ENCODE measurements around the gene DUS2.
"Not testable (repeated sequence)": the region's sequence is repeated elsewhere in the genome, so short reads cannot be mapped to it uniquely, and the experiment has no call there.

The DUS2 gene

GRCh38 chr16:68005211-68005610, 17.9 kb upstream of the DUS2 start:
- Histone ChIP-seq H3K36me3 (replicated peaks) (no peaks in the 10 kb centered on the region), H3K27me3 (replicated peaks) (no peaks in the 10 kb centered on the region), H3K4me3 (ENCODE audit: low read depth, low read length) (no peak overlapping the region), H3K27ac (no peak overlapping the region)
- no peak for TF ChIP-seq CTCF (IDR thresholded peaks at IDR 0.05; ENCODE audit: low read depth, low read length, missing control alignments)
- no peak for DNase-seq
- in situ Hi-C loops (cut with HindIII; ENCODE audit: low pct_ligation_motif_present, low sequenced_read_pairs) = no loop called here

GRCh38 chr16:68005786-68006286, 17.2 kb upstream of the DUS2 start:
- Histone ChIP-seq H3K36me3 (replicated peaks) (no peaks in the 10 kb centered on the region), H3K4me3 (ENCODE audit: low read depth, low read length) (no peak overlapping the region), H3K27ac (no peak overlapping the region), H3K27me3 (replicated peaks) (no peaks in the 10 kb centered on the region)
- no peak for TF ChIP-seq CTCF (IDR thresholded peaks at IDR 0.05; ENCODE audit: low read depth, low read length, missing control alignments)
- no peak for DNase-seq
- in situ Hi-C loops (cut with HindIII; ENCODE audit: low pct_ligation_motif_present, low sequenced_read_pairs) = no loop called here

- no peak overlapping the region for H3K27ac ChIP-seq
- no peaks in the 10 kb centered on the region for H3K36me3 ChIP-seq (replicated peaks)
- TF ChIP-seq CTCF (IDR thresholded peaks at IDR 0.05; ENCODE audit: low read depth, low read length, missing control alignments) = no peak
- no peaks in the 10 kb centered on the region for H3K27me3 ChIP-seq (replicated peaks)
- H3K4me3 ChIP-seq (ENCODE audit: low read depth, low read length) = no peak overlapping the region
- DNase-seq = no peak
- in situ Hi-C loops (cut with HindIII; ENCODE audit: low pct_ligation_motif_present, low sequenced_read_pairs) = no loop called here
Measured at GRCh38 chr16:68009157-68009735, 13.8 kb upstream of the DUS2 start.

DNA sequence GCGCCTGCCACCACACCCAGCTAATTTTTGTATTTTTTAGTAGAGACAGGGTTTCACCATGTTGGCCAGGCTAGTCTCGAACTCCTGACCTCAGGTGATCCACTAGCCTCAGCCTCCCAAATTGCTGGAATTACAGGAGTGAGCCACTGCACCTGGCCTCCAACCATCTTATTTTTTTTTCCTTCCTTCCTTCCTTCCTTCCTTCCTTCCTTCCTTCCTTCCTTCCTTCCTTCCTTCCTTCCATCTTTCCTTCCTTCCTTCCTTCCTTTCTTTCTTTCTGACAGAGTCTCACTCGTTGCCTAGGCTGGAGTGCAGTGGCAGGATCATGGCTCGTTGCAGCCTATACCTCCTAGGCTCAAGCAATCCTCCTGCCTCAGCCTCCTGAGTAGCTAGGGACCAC, 13.2 kb upstream of the DUS2 start:
- H3K27ac ChIP-seq; H3K4me3 ChIP-seq (ENCODE audit: low read depth, low read length); H3K27me3 ChIP-seq (replicated peaks); in situ Hi-C loops (cut with HindIII; ENCODE audit: low pct_ligation_motif_present, low sequenced_read_pairs); DNase-seq; H3K36me3 ChIP-seq (replicated peaks): not testable (repeated sequence)

- Histone ChIP-seq H3K4me3 (ENCODE audit: low read depth, low read length) (no peak overlapping the region), H3K27me3 (replicated peaks) (no peaks in the 10 kb centered on the region), H3K36me3 (replicated peaks) (no peaks in the 10 kb centered on the region), H3K27ac (no peak overlapping the region)
- DNase-seq = no peak
- in situ Hi-C loops (cut with HindIII; ENCODE audit: low pct_ligation_motif_present, low sequenced_read_pairs) = no loop called here
- TF ChIP-seq CTCF (IDR thresholded peaks at IDR 0.05; ENCODE audit: low read depth, low read length, missing control alignments) = no peak
Measured at GRCh38 chr16:68013440-68013839, 9.6 kb upstream of the DUS2 start.

DNA sequence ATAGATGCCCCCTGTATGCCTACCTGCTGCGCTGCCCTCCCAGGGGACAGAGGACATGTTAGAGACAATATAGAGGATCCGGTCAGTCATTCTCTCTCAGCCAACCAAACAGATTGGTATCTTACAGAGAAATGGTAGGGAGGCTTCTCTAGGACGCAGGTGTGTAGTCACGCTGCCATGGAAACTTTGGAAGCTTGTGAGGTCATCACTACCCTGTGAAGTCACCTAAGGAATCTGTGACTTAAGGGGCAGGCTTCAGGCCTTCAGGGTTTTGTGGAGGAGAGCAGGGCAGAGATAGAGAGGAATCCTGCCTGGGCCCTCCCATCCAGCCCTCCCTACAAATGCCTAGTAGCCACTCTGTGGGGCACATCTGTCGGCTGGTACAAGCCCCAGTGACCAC, 7.4 kb upstream of the DUS2 start, which contains the start of gene DPEP2NB:
DPEP2NB (minus strand) TSS at position 231 of the 400 bp plus-strand sequence; CDS start at position 90, 141 bp downstream.
- H3K4me3 ChIP-seq (ENCODE audit: low read depth, low read length) = no peak within 1 kb of the TSS
- H3K27ac ChIP-seq = no peak within 1 kb of the TSS
- H3K36me3 ChIP-seq (replicated peaks) = no peaks in the 10 kb centered on the region
- no peak for DNase-seq
- in situ Hi-C loops (cut with HindIII; ENCODE audit: low pct_ligation_motif_present, low sequenced_read_pairs) = no loop called here
- H3K27me3 ChIP-seq (replicated peaks) = no peaks in the 10 kb centered on the region
- TF ChIP-seq CTCF (IDR thresholded peaks at IDR 0.05; ENCODE audit: low read depth, low read length, missing control alignments) = no peak

All from brain microvascular endothelial cell (primary cell).